HG03442 (cell line): Measurements from ENCODE around the gene SELENOM.

Source experiments
- ATAC-seq: cut with Tn5 transposase; IDR thresholded peaks from one replicate; pipeline ENCODE4 v1.9.1; 2021; ENCODE audit warnings: mild to moderate bottlenecking, moderate library complexity; ENCODE audit not compliant: unreplicated experiment

Gene SELENOM

GRCh38 chr22:31093086-31093850 lies 14.1 kb downstream of the SELENOM start:
- ATAC-seq = no peak

GRCh38 chr22:31092161-31092560 lies 15.2 kb downstream of the SELENOM start:
- no peak for ATAC-seq

- no peak for ATAC-seq
Observed at GRCh38 chr22:31091106-31091975, 16.0 kb downstream of the SELENOM start.

- ATAC-seq = no peak
Observed at GRCh38 chr22:31090217-31091085, 16.9 kb downstream of the SELENOM start.

GRCh38 chr22:31089160-31090100 lies 17.9 kb downstream of the SELENOM start:
- no peak for ATAC-seq

GRCh38 chr22:31088233-31088986 lies 19.0 kb downstream of the SELENOM start:
- ATAC-seq = no peak

GRCh38 chr22:31087744-31088215 lies 19.6 kb downstream of the SELENOM start:
- no peak for ATAC-seq

- no peak for ATAC-seq
Observed at GRCh38 chr22:31086703-31087330, 20.6 kb downstream of the SELENOM start.

- no peak for ATAC-seq
Observed at GRCh38 chr22:31085928-31086327, 21.4 kb downstream of the SELENOM start.

- no peak for ATAC-seq
Observed at GRCh38 chr22:31085493-31085824, 21.9 kb downstream of the SELENOM start.

- ATAC-seq = peak; percentile 47
Observed at GRCh38 chr22:31084811-31085492, 22.4 kb downstream of the SELENOM start.

GRCh38 chr22:31083923-31084810 lies 23.2 kb downstream of the SELENOM start:
- ATAC-seq = peak; percentile 5

- ATAC-seq = no peak
Observed at GRCh38 chr22:31083377-31083768, 24.0 kb downstream of the SELENOM start.

- no peak for ATAC-seq
Observed at GRCh38 chr22:31082606-31083376, 24.6 kb downstream of the SELENOM start.

GRCh38 chr22:31081963-31082605 lies 25.3 kb downstream of the SELENOM start:
- no peak for ATAC-seq
